ENCODE results near the gene ASAP2.

ASAP2 gene

GRCh38 chr2:9445089-9445488 lies 238.5 kb downstream of the ASAP2 start:
- no peak for DNase-seq

DNA sequence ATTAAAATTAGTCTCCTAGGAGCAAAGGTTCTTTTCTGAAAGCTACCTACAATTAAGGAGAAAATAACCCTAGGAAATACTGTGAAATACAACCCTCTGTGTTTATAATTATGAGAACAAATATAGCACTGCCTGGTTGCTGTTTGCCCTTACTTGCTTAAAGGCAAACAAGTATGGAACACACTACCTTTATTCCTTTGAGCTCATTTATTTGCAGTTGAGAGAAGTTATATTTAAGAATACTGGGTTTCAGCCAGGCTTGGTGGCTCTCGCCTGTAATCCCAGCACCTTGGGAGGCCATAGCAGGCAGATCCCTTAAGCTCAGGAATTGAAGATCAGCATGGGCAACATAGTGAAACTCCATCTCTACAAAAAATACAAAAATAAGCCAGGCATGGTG lies 244.6 kb downstream of the ASAP2 start:
- no peak for DNase-seq

Measured in RPMI8226 (cell line).